ENCODE measurements around the gene SPP2.

SPP2 gene

GRCh38 chr2:234025891-234026401 is 24.6 kb upstream of the SPP2 start:
- no peak for DNase-seq (ENCODE audit: low spot score)
- in situ Hi-C loops (cut with MboI; ENCODE audit: low pct_unique_long_range_greater_than_20kb, low sequenced_read_pairs, unreplicated experiment): no loop called here
- TF ChIP-seq CTCF (IDR thresholded peaks at IDR 0.05; ENCODE audit: extremely low read depth, insufficient read depth, missing control alignments): no peak

GRCh38 chr2:234026693-234027254 is 23.7 kb upstream of the SPP2 start:
- DNase-seq (ENCODE audit: low spot score): no peak
- in situ Hi-C loops (cut with MboI; ENCODE audit: low pct_unique_long_range_greater_than_20kb, low sequenced_read_pairs, unreplicated experiment): no loop called here
- no peak for TF ChIP-seq CTCF (IDR thresholded peaks at IDR 0.05; ENCODE audit: extremely low read depth, insufficient read depth, missing control alignments)

- no peak for DNase-seq (ENCODE audit: low spot score)
Observed at GRCh38 chr2:234027641-234028040, 22.9 kb upstream of the SPP2 start.

GRCh38 chr2:234029150-234029733 is 21.3 kb upstream of the SPP2 start:
- in situ Hi-C loops (cut with MboI; ENCODE audit: low pct_unique_long_range_greater_than_20kb, low sequenced_read_pairs, unreplicated experiment): no loop called here
- no peak for DNase-seq (ENCODE audit: low spot score)
- TF ChIP-seq CTCF (IDR thresholded peaks at IDR 0.05; ENCODE audit: extremely low read depth, insufficient read depth, missing control alignments): no peak

More at GRCh38 chr2:234027641-234028040, 22.9 kb upstream of the SPP2 start:
- no peak for TF ChIP-seq CTCF (IDR thresholded peaks at IDR 0.05; ENCODE audit: extremely low read depth, insufficient read depth, missing control alignments)
- in situ Hi-C loops (cut with MboI; ENCODE audit: low pct_unique_long_range_greater_than_20kb, low sequenced_read_pairs, unreplicated experiment): no loop called here

DNA sequence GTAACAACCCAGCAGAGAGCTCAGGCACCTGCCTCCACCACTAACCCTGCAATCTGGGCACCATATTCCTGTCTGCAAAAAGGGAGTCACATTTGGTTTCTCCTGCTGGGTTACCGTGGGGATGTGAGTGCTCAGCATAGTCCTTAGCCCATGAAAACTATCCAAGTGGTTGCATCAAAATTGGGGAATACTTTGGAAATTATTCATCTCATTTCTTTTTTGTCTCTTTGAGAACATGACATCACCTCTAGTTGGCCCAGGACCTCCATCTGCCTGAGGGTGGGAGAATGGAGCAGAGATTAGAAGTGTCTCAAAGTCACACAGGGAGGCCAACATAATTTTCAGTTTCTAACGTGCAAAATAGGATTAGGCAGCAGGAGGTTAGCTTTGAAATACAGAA is 19.3 kb upstream of the SPP2 start:
- in situ Hi-C loops (cut with MboI; ENCODE audit: low pct_unique_long_range_greater_than_20kb, low sequenced_read_pairs, unreplicated experiment): no loop called here
- no peak for DNase-seq (ENCODE audit: low spot score)
- no peak for TF ChIP-seq CTCF (IDR thresholded peaks at IDR 0.05; ENCODE audit: extremely low read depth, insufficient read depth, missing control alignments)

GRCh38 chr2:234032279-234032856 is 18.1 kb upstream of the SPP2 start:
- no peak for DNase-seq (ENCODE audit: low spot score)
- in situ Hi-C loops (cut with MboI; ENCODE audit: low pct_unique_long_range_greater_than_20kb, low sequenced_read_pairs, unreplicated experiment): no loop called here
- no peak for TF ChIP-seq CTCF (IDR thresholded peaks at IDR 0.05; ENCODE audit: extremely low read depth, insufficient read depth, missing control alignments)
